Non-pigmented ciliary epithelial cell (primary cell): ENCODE results near the gene KIF18B.

Experiments used
- DNase-seq: peaks from one replicate; pipeline ENCODE4 v3.0.0-alpha.2; 2010; ENCODE audit warnings: low read depth

The KIF18B gene

GRCh38 chr17:44918006-44918405, 29.6 kb downstream of the KIF18B start:
- DNase-seq: no peak

DNA sequence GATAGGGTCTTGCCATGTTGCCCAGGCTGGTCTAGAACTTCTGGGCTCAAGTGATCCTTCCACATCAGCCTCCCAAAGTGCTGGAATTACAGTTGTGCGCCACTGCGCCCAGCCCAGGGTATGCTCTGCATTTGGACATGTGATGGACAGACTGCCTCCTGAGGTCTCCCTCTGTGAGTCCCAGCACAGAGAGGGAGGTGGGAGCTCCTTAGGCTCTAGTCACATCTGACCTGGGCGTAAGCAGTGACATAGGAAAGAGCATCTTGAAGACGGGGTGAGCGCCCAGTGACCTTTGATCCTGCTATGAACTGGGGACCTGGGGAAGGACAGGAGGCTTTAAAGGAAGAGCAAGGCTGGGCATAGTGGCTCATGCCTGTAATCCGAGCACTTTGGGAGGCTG, 30.1 kb downstream of the KIF18B start:
- DNase-seq: no peak

DNA sequence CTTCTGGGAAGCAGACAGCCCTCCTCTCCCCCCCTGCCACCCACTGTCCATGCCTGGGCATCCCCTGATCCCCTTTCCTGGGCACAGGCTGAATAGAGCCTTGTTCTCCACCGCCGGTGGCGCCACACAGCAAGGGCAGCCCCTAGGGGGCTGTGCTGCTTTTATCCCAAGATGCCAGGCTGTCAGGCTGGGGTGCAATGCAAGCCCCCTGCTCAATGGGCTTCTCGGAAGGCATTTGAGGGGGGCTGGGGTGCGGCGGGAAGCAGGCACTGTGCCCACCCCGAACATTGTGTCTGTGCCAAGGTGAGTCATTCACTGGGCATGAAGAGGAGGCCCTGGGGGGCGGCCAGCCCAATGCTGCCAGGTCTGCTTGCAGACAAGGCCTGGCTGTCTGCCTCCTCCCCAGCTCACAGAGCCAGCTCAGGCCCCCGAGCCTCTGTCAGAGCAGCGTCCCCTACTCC, 30.8 kb downstream of the KIF18B start:
- no peak for DNase-seq

- DNase-seq: no peak
Observed at GRCh38 chr17:44915862-44916780, 31.5 kb downstream of the KIF18B start.

DNA sequence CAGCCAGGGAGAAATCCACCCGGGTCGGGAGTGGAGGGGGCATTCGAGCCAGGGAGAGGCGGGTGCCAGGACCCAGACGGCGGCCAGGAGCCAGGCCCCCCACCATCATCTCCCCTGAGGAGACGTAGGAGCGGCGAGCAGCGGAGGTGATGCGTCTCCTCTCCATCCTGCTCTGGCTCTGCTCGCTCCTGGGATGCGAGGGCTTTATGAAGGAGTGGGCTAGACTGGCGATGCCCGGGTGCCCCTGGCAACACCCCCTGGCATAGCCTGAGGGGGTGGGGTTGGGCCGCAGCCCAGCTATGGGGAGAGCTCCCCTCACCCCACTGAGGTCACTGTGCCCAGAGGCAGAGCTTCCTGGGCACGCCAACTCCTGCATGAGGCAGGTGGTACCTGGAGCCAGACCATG, 32.2 kb downstream of the KIF18B start, which contains the start of gene GFAP:
Gene GFAP, minus strand, starts transcription at position 180 of the 406 bp plus-strand sequence. Its CDS starts 14 bp downstream, at position 166.
- DNase-seq: no peak

GRCh38 chr17:44914698-44915271, 32.8 kb downstream of the KIF18B start:
- DNase-seq: no peak

DNA sequence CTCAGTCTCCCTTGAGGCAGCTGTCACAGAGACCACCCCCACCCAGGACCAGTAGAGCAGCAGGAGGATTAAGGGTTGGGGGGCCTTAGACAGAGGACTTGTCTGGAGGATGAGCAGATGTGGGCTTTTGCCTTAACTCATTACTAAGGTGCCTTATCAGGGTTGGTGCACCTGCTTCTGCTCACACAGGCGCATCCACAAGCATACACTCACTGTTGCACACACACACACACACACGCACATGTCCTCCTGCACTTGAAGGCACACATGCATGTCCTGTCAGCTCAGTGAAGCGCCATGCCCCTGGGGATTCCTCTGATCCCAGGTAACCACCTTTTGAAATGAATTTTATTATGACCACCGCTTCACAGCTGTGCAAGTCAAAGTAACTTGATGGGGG, 33.4 kb downstream of the KIF18B start:
- no peak for DNase-seq

DNA sequence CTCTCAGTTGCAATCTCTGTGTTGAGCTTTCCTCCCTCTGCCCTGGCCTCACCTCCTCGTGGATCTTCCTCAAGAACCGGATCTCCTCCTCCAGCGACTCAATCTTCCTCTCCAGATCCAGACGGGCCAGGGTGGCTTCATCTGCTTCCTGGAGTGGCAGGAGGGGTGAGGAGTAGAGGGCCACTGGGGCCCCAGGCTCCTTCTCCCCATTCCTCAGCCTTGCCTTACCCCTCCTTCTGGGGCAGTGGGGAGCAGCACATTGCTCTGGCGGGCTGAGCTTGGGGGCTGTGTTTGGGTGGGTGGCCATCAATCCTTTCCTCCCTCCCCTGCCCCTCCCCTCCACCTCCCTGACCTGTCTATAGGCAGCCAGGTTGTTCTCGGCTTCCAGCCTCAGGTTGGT, 33.9 kb downstream of the KIF18B start:
- DNase-seq: no peak

GRCh38 chr17:44912763-44913544, 34.6 kb downstream of the KIF18B start:
- no peak for DNase-seq

DNA sequence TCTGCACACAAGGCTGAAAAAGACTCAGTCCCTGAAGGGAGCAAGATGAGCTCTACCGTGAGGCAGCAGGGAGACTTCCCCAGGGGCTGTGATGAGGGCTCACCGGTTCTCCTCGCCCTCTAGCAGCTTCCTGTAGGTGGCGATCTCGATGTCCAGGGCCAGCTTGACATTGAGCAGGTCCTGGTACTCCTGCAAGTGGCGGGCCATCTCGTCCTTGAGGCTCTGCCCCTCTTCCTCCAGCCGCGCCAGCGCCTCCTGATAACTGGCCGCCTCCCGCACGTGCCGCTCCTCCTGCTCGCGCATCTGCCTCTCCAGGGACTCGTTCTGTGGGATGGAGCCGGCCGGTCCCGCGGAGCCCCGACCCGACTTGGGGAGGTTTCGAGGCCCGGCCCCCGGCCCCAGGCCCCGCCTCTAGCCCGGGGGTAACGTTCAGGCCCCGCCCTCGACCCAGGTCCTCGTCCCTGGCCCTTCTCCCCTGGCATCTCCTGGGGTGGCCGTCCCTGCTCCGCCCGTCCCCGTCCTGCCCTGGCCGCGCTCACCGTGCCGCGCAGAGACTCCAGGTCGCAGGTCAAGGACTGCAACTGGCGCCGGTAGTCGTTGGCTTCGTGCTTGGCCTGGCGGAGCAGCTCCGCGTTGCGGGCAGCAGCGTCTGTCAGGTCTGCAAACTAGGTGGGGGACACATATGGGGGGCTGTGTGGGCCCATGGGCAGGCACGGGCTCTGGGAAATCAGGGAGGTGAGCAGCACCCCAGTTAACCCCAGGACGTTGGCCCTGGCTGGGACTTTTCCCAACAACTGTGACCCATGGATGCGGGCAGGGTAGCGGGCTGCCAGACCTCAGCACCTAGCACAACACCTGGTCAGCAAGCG, 36.2 kb downstream of the KIF18B start:
- DNase-seq: no peak

GRCh38 chr17:44910231-44911106, 37.1 kb downstream of the KIF18B start:
- DNase-seq: no peak

DNA sequence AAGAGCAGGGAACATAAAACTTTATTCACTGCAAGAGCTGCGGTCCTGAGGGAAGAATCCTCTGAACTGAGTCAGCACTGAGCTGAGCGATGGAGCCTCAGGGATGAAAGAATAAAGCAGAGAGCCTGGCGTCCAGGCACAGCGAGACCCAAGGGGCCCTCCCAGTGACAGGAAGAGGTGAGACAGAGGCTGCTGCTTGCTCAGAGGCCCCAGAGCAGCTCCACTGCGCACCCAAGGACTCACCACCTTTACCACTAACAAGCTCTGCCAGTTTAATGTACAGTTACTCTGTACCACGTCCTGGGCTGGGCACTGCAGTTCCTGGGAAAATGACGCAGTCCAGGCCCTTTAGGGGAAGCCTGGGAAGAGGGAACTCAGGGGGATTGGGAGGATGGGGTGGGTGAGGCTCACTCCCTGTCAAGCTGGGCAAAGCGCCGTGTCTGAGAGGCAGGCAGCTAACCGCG, 37.9 kb downstream of the KIF18B start:
- peak; percentile 37 for DNase-seq

GRCh38 chr17:44908761-44909326, 38.7 kb downstream of the KIF18B start:
- no peak for DNase-seq

GRCh38 chr17:44907729-44908470, 39.7 kb downstream of the KIF18B start:
- no peak for DNase-seq

GRCh38 chr17:44906763-44907728, 40.5 kb downstream of the KIF18B start:
- no peak for DNase-seq

DNA sequence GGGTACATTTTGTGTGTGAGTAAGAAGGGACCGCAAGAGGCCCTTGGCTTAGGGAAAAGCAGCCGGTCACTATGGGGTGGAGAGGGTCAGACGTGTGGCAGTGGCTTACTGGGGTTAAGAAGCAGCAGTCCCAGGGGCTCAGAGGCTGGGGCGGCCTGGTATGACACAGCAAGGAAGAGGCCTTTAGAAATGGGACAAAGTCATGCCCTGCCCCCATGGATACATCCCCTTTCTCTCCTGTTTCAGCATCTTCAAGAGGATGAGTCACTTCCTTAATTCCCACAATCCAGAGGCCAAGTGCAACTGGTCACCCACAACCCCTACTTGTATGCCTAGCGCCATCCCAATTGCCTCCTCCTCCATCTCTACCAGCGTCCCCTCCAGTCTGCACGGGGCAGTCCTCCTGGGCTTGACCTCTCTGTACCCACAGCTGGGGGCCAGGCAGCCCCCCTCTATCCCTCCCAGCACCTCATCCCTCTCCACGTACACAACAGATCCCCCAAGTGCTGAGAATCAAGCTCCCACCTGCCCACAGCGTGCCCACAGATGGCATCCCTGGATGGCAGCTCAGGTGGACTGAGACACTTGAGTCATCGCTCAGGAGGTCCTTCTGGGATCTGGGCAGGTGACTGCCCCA, 41.4 kb downstream of the KIF18B start:
- DNase-seq: peak; percentile 70
